Stimulated activated CD4-positive, alpha-beta T cell treated with anti-CD3 and anti-CD28 coated beads, Interleukin-4, amount 100 ng/mL, for 24 hours (primary cell): ENCODE data around the gene TLX3.

Experiments
- DNase-seq: peaks from one replicate; pipeline ENCODE4 v3.0.0-alpha.2; 2020

Gene TLX3

DNA sequence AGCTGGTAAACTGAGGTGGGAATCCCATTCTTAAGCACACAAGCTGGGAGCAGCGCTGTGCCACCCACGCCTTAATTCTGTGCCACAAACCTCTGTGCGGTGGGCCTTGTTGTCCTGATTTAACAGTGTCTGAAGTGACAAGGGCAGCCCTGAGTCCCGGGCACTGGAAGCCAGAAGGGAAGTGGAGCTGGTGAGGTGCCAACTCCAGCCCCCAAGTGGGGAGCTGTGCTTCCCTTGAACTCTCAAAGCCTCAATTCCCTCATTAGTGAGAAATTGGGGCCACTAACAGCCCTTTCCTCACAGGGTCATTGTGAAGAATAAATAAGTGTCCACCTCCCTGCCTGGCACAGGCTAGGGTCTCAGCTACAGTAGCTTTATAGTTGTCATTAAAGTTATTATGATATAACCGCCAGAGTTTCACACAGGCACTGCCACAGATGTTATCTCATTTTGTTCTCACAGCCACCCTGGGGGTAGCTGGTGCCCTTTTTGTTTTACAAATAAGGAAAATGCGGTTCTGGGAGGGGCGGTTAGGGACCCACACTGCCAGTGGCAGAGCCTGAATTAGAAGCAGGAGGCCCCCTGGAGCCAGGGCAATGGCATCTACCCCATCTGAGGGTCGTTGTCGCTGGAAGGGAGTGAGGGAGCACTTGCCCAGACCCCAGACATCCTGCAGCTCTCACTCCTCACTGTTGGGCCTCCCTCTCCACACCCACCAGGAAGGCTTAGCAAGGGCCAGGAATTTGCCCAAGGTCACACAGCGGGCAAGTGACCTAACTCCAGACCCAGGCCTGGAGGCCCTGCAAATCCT is 2.1 kb upstream of the TLX3 start:
- no peak for DNase-seq

DNA sequence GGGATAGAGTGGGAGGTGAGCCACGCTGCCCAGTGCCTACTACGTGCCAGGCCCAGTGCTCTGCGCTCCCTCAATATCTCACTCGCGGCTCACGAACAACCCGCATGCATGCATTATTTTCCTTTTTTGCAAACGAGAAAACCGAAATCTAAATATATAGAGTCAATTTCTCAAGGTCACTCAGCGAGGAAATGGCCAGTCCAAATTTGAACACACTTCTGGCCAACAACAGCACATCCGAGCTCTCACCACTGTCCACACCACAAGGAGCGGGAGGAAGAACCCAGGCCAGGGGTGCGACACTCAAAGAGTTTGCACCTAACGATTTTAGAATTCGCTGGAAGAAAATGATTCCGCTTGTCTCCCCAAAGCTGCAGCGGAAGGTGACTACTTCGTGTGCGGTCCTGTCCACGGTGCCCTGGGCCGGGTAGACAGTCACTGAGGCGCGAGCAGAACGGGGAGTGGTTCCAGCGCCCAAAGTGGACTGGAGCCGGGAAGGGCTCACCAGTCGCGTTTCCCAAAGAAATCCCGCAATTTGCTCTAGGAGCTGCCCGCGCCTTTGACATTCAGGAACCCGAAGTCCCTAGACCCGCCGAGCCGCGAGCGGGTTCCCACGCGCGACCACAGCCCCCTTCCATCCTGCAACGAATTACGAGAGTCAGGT is 1.1 kb upstream of the TLX3 start:
- no peak for DNase-seq

DNA sequence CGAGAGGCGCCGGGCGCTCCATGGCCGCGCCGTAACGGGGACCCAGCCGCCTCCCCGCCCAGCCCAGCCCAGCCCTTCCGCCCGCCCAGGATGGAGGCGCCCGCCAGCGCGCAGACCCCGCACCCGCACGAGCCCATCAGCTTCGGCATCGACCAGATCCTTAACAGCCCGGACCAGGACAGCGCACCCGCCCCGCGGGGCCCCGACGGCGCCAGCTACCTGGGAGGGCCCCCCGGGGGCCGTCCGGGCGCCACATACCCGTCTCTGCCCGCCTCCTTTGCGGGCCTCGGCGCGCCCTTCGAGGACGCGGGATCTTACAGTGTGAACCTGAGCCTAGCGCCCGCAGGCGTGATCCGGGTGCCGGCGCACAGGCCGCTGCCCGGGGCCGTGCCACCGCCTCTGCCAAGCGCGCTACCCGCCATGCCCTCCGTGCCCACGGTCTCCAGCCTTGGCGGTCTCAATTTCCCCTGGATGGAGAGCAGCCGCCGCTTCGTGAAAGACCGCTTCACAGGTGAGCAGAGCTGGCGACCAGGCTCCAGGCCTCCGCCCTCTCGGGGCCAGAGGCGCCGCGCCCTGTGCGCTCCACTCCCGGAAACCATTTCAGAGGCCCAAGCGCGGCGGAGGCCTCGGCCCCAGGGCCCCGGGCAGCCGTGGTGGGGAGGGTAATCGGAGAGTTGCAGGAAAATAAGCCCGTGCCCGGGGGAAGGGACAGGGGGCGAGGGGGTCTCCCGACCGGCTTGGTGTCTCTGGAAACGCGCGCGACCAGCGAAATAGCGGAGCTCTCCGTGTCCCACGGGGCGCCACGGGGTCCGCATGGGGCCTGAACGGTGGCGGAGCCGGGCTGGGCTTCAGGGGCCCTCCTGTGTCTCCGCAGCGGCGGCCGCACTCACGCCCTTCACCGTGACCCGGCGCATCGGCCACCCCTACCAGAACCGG is 496 bp downstream of the TLX3 start:
- no peak for DNase-seq

DNA sequence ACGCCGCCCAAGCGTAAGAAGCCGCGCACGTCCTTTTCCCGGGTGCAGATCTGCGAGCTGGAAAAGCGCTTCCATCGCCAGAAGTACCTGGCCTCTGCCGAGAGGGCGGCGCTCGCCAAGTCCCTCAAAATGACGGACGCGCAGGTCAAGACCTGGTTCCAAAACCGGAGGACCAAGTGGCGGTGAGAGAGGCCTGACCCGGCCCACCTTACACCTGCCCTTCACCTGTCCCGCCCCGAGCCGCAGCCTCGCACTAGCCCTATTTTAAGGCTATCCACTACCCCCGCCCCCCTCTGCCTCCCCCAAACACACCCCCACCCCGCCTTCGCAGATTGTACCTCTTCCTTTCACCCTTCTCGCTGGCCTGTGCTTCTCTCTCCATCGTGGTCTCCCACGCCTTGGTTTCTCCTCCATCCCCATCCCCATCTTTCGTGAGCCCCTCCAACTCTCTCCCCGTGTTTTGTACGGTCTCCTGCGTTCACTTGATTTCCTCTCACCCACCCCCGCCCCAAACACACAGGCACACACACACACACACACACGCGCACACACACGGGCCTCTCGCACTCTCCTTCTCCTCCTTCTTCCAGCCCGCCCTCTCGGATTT is 1.3 kb downstream of the TLX3 start:
- no peak for DNase-seq

DNA sequence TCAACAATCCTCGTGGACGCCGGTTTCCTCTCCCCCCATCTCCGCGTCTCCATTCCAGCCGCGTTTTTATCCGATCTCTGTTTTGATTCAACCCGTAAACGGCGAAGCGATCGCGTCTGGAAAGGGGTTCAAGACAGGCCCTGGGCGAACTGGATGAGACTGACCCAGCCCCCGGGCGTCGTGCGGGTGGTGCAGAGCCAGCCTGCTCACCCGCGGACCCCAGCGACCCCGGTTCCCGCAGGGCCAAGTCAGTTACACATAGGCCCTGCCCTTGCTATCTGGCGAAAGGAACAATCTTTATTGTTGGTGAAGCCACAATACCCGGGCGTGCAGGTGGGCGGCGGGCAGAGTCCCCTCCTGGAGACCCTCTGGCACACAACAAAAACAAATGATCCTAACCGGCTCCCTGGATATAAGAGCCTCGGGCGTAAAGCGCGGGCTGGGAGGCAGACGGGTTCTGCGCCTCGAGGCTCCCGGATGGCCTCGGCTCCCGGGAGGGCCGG is 1.8 kb downstream of the TLX3 start:
- DNase-seq: no peak

DNA sequence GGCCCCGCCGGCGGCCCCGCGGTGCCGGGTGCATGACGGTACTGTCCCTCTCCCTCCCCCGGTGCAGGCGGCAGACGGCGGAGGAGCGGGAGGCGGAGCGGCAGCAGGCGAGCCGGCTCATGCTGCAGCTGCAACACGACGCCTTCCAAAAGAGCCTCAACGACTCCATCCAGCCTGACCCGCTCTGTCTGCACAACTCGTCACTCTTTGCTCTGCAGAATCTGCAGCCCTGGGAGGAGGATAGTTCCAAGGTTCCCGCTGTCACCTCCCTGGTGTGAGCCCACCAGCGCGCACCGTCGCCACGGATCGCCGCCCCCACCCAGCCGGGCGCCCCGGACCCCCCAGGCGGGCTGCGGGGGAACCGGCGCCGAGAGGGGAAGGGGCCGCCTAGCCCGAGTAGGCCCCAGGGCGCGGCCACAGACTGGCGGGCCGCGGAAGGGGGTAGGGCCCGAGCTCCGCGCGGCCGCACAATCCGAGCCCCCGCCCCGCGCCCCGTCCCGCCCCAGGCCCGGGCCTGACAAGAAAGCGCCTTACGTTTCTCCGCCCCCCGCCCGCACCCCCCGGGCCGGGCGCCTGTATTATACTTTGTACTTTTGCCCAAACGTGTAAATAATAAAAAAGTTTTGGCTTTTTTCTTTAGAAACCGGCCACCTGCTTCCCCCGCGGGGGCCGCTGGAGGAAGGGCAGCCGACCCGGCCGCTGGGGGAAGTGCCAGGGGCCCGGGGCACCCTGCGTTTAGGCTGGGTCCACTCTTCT is 2.5 kb downstream of the TLX3 start:
- no peak for DNase-seq

DNA sequence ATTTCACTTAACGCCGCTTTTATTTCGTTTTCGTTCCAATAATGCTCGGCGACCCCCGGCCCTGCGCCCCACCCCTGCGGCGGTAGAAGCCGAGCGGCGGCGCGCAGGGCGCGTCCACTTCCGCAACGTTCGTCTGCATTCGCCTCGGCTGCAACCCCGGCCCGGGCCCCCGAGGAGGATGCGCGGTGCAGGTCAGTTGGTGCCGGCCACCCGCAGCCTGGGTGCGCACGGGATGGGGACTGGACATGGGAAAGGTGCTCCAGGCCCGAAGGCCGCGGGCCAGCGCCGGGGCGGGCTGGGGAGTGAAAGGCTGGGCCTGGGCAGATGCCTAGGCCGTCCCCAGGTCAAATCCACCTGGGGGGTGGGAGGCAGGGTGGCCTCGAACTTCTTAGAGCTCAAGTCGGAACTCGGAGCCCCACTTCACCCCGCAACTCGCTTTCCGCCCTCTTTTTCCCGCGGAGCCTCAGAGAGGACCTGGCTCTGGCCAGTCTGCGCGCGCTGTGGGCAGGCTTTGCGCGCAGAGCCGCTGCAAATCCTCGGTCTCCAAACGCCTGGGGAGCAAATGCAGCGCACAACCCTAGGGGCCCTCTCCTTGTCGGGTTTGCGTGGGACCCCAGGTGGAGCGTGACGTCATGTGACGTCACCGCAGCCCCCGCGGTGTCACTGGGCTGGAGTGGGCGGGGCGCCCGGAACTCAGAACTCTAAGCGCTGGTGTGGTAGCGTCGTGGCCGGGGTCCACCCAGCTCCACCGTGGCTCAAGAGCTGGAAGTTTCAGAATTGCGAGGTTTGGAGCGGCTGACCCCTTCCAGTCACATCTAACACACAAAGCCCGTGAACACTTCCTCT is 3.3 kb downstream of the TLX3 start:
- DNase-seq: no peak

DNA sequence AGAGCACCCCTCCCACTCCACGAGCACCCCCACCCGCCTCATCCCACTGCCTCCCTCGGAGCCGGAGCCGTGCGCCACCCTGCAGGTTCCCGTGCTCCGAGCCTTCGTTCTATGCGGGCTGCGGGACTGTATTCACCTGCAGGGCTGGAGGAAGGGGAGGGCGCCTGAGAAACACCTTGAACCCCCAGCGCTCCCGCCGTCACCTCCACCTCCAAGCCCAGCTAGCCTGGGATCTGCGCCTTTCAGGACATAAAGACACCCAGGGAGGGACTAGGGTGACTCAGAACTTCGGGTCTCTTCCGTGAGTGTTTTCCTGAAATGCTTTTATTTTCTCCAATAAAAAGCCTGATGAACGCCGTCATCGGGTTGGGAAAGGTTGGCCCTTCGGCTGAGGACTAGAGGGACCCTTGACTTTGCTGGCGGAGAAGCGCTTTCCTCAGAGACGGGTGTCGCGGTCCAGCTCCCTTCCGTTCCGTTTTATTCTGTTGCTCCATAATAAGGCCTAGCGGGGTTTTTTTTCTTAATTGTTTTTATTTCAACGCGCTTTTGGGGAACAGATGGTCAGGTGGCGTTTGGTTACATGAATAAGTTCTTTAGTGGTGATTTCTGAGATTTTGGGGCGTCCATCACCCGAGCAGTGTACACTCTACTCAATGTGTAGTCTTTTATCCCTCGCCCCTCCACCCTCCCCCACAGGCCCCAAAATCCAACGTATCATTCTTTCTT is 4.6 kb downstream of the TLX3 start:
- no peak for DNase-seq

DNA sequence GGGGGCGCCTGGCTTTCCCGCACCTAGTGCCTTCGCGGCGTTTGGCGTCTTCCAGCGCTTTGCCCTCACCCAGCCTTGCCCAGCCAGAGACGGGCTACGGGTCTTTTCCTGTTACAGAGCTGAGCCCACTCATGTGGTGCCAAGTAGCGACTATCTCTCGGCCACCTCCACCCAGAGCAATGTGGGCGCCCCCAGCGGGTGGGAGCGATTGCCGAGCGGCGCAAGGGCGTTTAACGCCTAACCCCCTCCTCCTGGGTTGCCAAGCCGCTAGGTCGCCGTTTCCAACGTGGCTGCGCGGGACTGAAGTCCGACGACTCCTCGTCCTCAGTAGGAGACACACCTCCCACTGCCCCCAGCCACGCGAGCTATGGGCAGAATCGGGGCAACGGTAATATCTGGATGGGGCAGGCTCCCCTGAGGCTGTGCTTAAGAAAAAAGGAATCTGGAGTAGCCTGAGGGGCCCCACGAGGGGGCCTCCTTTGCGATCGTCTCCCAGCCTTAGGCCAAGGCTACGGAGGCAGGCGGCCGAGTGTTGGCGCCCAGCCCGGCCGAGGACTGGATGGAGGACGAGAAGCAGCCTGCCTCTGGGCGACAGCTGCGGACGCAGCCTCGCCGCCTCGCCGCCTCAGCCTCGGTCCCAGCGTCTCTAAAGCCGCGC is 5.8 kb downstream of the TLX3 start:
- DNase-seq: no peak

DNA sequence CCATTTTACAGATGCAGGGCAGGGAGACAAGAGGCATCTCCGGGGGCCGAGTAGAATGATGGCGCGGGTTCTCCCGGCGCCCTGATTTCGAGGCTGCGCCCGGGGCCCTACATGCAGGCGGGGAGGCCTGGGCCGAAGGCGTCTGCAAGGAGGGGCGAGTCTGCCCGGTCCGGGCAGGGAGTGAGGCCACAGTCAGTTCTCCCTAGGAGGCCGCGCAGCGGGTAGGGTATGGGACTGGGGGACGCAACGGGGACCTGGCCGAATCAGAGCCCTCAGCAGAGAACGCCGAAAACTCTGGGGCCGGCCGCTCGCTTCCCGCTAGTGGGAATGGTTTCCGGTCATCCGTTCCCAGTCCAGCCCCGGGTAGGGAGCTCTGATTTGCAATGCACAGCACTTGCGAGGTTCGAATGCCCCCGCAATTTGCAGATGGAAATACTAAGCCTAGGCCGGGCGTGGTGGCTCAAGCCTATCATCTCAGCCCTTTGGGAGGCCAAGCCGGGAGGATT is 6.4 kb downstream of the TLX3 start:
- no peak for DNase-seq

DNA sequence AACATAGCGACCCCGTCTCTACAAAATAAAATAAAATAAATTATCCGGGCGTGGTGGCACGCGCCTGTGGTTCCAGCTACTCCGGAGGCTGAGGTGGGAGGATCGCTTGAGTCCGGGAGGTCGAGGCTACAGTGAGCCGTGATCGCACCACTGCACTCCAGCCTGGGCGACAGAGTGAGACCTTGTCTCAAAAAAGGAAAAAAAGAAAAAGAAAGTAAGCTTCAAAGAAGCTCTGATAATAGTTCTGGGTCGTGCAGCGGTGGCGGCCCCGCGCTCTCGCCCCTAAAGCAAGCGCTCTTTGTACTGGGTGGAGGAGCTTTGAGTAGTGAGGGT is 6.8 kb downstream of the TLX3 start:
- no peak for DNase-seq

DNA sequence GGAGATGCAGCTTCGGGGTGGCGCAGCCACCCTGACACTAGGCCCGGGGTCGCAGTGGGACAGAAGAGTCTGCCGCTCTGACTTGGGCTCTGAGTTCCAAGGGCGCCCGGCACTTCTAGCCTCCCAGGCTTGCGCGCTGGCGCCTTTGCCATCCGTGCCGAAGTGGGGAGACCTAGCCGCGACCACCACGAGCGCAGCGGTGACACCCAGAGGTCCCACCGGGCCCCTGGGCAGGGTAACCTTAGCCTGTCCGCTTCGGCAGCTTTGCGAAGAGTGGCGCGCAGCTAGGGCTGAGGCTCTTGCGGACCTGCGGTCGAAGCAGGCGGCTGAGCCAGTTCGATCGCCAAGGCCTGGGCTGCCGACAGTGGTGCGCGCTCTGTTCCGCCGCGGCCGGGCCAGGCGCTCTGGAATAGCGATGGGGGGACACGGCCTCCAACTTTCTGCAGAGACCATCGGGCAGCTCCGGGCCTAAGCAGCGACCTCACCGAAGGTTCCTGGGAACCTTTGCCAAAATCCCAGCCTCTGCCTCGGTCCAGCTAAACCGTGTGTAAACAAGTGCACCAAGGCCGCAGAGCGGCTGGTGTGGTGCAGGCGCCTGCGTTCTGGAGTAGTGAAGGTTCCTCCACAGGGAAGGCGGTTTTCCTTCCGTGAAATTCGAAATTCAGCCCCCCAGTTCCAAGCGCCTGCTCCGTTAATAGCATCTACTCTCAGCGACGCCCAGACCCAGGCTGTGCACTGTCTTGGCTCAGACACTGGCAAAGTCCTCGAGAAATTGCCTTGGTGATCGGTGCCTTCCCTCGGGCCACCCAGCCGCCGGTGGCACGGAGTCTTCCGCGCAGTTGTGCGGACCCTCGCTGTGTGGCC is 7.4 kb downstream of the TLX3 start:
- DNase-seq: no peak

DNA sequence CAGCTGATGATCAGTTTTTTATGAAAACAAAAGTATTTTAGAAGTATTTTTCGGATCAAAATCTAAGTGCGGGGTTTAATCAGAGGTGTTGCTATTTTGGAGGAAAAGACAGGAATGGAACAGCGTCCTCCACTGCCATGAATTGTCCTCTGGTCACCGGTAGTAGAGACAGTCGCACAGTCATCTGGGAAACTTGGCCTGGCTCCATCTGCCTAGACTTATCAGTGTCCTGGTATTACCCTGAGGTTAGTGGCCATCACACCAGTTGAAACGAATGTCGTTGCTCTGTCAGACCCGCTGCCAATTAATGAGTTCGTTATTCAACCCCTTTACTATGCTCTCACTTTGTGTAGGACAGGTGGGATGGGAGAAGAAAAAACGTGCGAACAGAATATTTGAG is 8.2 kb downstream of the TLX3 start:
- no peak for DNase-seq

DNA sequence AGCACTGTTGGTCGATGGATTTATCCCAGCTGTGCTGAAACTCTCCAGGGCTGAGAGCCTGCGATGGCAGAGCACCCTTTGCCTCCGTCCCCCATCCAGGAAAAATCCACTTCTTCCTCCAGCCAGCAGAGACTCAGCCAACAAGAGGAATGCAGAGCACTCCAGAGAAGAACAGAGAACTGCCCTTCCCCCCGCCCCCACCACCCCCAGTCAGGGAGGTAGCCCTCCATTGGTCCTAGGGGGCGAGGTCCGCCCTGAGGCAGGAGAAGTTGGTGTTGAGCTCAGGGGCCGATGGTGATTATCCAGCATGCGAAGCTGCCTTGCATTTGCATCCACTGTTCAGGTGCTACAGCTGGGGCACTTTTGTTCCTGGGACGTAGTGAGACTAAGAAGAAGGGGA is 9.0 kb downstream of the TLX3 start:
- no peak for DNase-seq

DNA sequence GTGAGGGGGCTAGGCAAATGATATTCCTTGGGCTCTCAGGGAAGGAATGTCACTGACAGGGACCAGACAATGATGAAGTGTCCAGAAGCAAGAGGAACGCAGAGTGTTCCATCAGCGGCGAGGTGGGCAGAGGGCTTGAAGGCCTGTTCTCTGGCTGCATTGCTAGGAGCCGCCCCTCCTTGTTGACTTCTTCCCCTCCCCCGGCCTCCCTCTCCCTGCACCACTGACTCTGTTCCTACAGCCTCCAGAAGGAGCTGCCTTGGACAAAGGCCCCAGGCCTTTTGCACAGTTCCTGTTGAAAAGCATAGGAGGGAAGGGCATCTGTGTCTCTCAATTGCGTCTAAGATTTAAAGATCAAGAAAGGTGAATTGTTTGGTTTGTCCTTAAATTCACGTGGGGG is 12.4 kb downstream of the TLX3 start:
- no peak for DNase-seq

DNA sequence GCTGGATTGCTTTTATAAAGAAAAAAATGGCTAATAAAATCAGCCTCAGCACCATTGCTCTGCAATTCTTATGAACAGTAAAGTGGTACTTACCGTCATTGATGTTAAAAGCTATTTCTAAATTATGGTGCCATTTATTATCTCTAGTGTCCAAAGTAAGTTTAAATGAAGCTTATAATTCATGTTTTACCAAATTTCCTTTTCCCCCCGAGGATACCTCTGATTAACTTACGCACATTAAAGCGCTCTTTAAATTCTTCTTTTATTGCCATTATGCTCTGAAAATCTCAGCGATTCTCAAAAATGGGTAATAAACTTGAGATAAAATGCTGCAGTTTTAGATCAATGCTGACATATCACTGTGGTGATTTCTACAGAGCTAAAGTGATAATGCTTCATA is 13.5 kb downstream of the TLX3 start:
- no peak for DNase-seq

DNA sequence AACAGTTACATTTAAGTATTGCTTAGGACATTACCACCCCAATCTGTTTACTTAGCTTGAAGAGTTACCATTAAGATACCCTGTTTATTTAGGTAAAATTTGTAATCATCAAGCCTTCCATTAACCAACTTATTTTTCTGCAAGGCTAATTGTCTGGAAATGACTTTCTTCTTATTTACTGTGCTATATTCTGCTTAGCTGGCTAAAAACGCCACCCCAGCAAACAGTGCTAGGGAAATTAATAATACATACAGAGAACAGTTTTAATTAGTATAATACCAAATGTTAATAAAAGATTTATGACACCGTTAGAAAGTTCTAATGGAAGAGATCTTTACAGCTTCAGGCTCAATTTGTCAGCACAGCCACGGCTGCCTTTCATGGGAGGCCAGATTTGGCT is 14.0 kb downstream of the TLX3 start:
- DNase-seq: no peak

DNA sequence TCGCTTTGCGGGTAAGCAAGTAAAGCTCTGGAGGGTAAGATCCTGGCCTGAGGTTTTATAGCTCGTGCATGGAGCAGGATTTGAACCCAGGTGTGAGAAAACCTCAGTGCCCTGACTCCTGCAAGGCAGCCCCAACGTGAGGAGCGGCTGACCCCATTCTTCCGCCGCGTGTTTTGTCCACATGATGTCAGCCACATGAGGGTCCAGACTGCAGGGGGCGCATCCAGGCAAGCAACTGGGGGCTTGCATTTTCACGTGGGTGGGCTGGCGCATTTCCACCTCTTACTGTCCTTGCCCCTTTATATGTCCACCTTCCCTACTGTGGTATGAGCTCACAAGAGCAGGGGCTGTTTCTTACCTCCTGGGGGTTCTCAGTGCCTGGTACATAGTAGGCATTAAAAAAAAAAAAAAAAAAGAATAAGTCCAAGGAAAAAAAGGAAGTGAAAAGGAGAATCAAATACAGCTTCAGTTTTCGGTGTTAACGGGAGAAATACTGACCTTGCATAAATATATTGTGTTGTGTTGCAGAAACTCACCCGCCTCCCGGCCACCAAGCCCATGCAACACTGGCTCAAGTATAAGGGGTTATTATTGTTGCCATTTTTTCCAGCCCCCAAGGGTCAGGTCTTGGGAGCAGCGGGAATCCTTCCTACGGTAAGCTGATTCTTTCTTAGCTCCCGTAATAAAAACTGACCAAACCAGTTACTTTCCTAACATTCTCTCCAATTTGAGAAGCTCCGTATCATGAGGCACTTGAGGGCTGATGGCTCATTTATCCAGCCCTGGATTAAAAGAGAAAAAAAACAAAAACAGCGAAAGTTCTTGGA is 15.0 kb downstream of the TLX3 start:
- no peak for DNase-seq
